ENCODE measurements around the gene TM4SF1.
A peak's percentile ranks its signal among the peaks of the same experiment; 100 is the strongest.
"Not testable (repeated sequence)": the region's sequence is repeated elsewhere in the genome, so short reads cannot be mapped to it uniquely, and the experiment has no call there.

Gene TM4SF1

DNA sequence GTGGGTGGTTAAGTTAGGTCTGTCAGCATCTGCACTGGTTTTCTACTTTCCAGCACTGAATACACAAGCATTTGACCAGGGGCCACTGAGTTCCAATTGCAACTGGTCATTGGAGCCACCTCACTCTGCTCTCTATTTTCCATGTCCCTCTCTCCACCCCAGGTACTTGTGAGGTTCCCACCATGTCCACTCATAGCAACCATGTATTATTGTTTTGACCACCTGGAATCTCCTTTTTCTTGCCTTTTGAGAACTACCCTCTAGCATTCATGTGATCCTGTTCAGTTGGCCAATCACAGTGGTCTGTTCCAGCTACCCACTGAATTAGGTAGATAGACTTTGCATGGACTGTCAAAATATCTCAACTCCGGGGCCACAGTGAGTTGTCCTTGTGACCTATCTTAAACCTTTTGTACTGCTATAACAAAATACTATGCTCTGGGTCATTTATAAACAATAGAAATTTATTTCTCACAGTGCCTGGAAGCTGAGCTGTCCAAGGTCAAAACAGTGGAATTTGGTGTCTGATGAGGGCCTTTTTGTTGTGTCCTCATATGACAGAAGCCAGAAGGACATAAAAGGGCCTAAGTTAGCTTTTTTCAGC, 23.8 kb downstream of the TM4SF1 start:
- Histone ChIP-seq H3K27me3 (ENCODE audit: control insufficient read depth in 1 of 2, insufficient read depth in 2 of 2, low read length in 2 of 2) (no peaks in the 10 kb centered on the region), H3K9ac (ENCODE audit: low read depth in 1 of 2, low read length in 2 of 2) (no peak overlapping the region), H3K4me3 (ENCODE audit: low read depth in 1 of 2, low read length in 2 of 2) (no peak overlapping the region), H3K4me1 (ENCODE audit: control insufficient read depth in 1 of 2, insufficient read depth in 2 of 2, low read length in 2 of 2) (peaks cover 0 to 12% of the 10 kb centered on the region in 2 donors), H3K27ac (ENCODE audit: low read depth, low read length) (no peak overlapping the region), H3K36me3 (ENCODE audit: control insufficient read depth in 1 of 2, insufficient read depth in 2 of 2, low read length in 2 of 2) (no peaks in the 10 kb centered on the region), H3K9me3 (ENCODE audit: control insufficient read depth in 1 of 2, low read length in 2 of 2) (no peaks in the 10 kb centered on the region)

DNA sequence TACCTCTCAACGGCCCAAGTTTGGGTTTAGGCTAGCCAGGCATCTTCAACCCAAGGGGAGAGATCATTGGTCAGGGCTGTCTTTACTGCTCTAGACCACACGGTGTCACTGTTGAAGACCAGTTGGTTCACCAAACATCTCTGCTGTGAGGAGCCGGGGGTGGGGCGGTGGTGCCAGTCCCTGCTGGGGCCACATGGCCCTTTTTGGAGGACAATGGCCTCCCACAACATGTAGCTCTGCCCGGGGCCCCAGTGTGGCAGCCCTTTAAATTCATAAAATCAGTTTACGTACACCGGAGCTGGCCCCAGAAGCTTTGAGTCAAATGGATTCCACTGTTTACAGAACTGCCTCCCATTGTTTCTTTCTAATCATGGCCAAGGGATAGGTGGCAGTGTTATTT, 24.9 kb downstream of the TM4SF1 start:
- H3K9me3 ChIP-seq (ENCODE audit: control insufficient read depth in 1 of 2, low read length in 2 of 2) = no peaks in the 10 kb centered on the region
- no peak overlapping the region for H3K9ac ChIP-seq (ENCODE audit: low read depth in 1 of 2, low read length in 2 of 2)
- no peaks in the 10 kb centered on the region for H3K27me3 ChIP-seq (ENCODE audit: control insufficient read depth in 1 of 2, insufficient read depth in 2 of 2, low read length in 2 of 2)
- no peak overlapping the region for H3K27ac ChIP-seq (ENCODE audit: low read depth, low read length)
- H3K36me3 ChIP-seq (ENCODE audit: control insufficient read depth in 1 of 2, insufficient read depth in 2 of 2, low read length in 2 of 2) = no peaks in the 10 kb centered on the region
- H3K4me3 ChIP-seq (ENCODE audit: low read depth in 1 of 2, low read length in 2 of 2) = no peak overlapping the region
- H3K4me1 ChIP-seq (ENCODE audit: control insufficient read depth in 1 of 2, insufficient read depth in 2 of 2, low read length in 2 of 2) = peaks cover 0 to 12% of the 10 kb centered on the region in 2 donors

DNA sequence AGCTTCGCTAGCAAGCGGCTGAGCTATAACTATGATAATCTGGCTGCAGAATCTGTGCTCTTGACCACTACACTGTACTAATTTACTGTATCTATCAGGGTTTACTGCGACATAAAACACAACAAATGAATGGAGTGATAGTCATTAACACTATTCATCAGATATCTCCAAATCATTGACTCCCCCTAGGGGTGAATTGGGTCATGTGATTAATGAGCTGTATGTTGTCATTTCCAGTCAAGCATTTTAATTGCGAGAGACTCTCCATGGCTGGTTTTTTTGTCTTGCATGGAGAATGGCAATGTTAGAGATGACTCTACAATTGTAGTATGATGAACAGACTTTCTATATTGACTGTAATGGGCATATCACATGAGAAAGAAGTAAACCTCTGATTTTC, 33.5 kb downstream of the TM4SF1 start:
- Histone ChIP-seq H3K4me1 (ENCODE audit: control insufficient read depth in 1 of 2, insufficient read depth in 2 of 2, low read length in 2 of 2) (peaks cover 3 to 8% of the 10 kb centered on the region in 2 donors), H3K9me3 (ENCODE audit: control insufficient read depth in 1 of 2, low read length in 2 of 2) (no peaks in the 10 kb centered on the region), H3K27me3 (ENCODE audit: control insufficient read depth in 1 of 2, insufficient read depth in 2 of 2, low read length in 2 of 2) (no peaks in the 10 kb centered on the region), H3K4me3 (ENCODE audit: low read depth in 1 of 2, low read length in 2 of 2) (no peak overlapping the region), H3K9ac (ENCODE audit: low read depth in 1 of 2, low read length in 2 of 2) (no peak overlapping the region), H3K27ac (ENCODE audit: low read depth, low read length) (no peak overlapping the region), H3K36me3 (ENCODE audit: control insufficient read depth in 1 of 2, insufficient read depth in 2 of 2, low read length in 2 of 2) (no peaks in the 10 kb centered on the region)

GRCh38 chr3:149342413-149343380, 34.8 kb downstream of the TM4SF1 start:
- H3K27ac ChIP-seq (ENCODE audit: low read depth, low read length) = no peak overlapping the region
- no peaks in the 10 kb centered on the region for H3K9me3 ChIP-seq (ENCODE audit: control insufficient read depth in 1 of 2, low read length in 2 of 2)
- H3K4me3 ChIP-seq (ENCODE audit: low read depth in 1 of 2, low read length in 2 of 2) = no peak overlapping the region
- no peaks in the 10 kb centered on the region for H3K27me3 ChIP-seq (ENCODE audit: control insufficient read depth in 1 of 2, insufficient read depth in 2 of 2, low read length in 2 of 2)
- H3K9ac ChIP-seq (ENCODE audit: low read depth in 1 of 2, low read length in 2 of 2) = no peak overlapping the region
- no peaks in the 10 kb centered on the region for H3K36me3 ChIP-seq (ENCODE audit: control insufficient read depth in 1 of 2, insufficient read depth in 2 of 2, low read length in 2 of 2)
- peaks cover 3 to 8% of the 10 kb centered on the region in 2 donors for H3K4me1 ChIP-seq (ENCODE audit: control insufficient read depth in 1 of 2, insufficient read depth in 2 of 2, low read length in 2 of 2)

DNA sequence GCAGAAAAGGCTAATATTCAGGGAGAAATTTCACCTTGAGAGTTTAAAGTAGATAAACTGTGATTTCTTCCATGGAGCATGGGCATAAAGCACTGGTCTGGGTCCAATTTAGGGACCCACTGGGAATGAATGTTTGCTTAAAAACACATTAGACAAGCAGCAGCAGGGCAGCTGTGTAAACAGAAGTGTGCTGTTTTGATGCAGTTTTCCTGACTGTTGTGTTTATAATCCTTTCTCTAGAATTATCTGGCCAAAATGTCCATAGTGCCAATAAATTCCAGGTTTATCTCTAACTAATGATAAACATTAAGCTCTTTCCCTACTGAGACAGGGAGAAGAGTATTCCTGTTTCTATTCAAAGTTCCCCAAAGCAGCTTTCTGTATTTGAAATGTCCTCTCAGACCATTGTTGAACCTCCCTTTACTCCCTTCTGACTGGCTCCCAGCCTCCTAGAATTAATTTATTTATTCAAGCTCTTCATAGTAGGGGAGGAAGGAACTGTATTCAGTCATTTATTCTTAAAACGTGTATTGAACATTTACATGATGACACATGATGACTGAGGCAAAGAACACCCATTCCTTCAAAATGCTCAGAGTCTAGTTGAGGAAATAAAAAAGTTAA, 37.0 kb downstream of the TM4SF1 start:
- peaks cover 3 to 8% of the 10 kb centered on the region in 2 donors for H3K4me1 ChIP-seq (ENCODE audit: control insufficient read depth in 1 of 2, insufficient read depth in 2 of 2, low read length in 2 of 2)
- no peaks in the 10 kb centered on the region for H3K36me3 ChIP-seq (ENCODE audit: control insufficient read depth in 1 of 2, insufficient read depth in 2 of 2, low read length in 2 of 2)
- no peaks in the 10 kb centered on the region for H3K9me3 ChIP-seq (ENCODE audit: control insufficient read depth in 1 of 2, low read length in 2 of 2)
- H3K27ac ChIP-seq (ENCODE audit: low read depth, low read length) = peak overlapping the region; percentile 27
- no peaks in the 10 kb centered on the region for H3K27me3 ChIP-seq (ENCODE audit: control insufficient read depth in 1 of 2, insufficient read depth in 2 of 2, low read length in 2 of 2)
- H3K9ac ChIP-seq (ENCODE audit: low read depth in 1 of 2, low read length in 2 of 2) = no peak overlapping the region
- H3K4me3 ChIP-seq (ENCODE audit: low read depth in 1 of 2, low read length in 2 of 2) = no peak overlapping the region

- H3K9ac ChIP-seq (ENCODE audit: low read depth in 1 of 2, low read length in 2 of 2) = no peak overlapping the region
- H3K27me3 ChIP-seq (ENCODE audit: control insufficient read depth in 1 of 2, insufficient read depth in 2 of 2, low read length in 2 of 2) = no peaks in the 10 kb centered on the region
- no peaks in the 10 kb centered on the region for H3K9me3 ChIP-seq (ENCODE audit: control insufficient read depth in 1 of 2, low read length in 2 of 2)
- no peaks in the 10 kb centered on the region for H3K36me3 ChIP-seq (ENCODE audit: control insufficient read depth in 1 of 2, insufficient read depth in 2 of 2, low read length in 2 of 2)
- no peak overlapping the region for H3K4me3 ChIP-seq (ENCODE audit: low read depth in 1 of 2, low read length in 2 of 2)
- H3K4me1 ChIP-seq (ENCODE audit: control insufficient read depth in 1 of 2, insufficient read depth in 2 of 2, low read length in 2 of 2) = peaks cover 3 to 8% of the 10 kb centered on the region in 2 donors
- peak overlapping the region; percentile 26 for H3K27ac ChIP-seq (ENCODE audit: low read depth, low read length)
These were observed 37.5 kb downstream of the TM4SF1 start for GRCh38 chr3:149339931-149340309.

DNA sequence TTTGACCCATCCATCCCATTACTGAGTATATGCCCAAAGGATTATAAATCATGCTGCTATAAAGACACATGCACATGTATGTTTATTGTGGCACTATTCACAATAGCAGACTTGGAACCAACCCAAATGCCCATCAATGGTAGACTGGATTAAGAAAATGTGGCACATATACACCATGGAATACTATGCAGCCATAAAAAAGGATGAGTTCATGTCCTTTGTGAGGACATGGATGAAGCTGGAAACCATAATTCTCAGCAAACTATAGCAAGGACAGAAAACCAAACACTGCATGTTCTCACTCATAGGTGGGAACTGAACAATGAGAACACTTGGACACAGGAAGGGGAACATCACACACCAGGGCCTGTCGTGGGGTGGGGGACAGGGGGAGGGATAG, 40.0 kb downstream of the TM4SF1 start:
- not testable (repeated sequence) for H3K27me3 ChIP-seq (ENCODE audit: control insufficient read depth in 1 of 2, insufficient read depth in 2 of 2, low read length in 2 of 2); H3K27ac ChIP-seq (ENCODE audit: low read depth, low read length)

DNA sequence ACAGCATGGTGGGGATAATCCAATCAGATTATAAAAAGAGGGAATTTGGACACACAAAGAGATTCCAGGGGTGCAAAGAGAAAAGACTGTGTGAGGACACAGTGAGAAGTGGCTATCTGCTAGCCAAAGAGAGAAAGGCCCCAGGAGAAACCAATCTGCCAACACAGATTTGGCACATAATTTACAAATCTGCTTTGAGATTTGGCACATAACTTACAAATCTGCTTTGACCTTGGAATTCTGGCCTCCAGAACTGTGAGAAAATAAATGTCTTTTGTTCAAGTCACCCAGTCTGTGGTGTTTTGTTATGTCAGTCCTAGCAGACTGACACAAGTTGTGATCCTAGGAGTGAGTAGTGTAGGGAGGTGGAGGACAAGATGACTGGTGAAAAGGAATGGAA, 40.5 kb downstream of the TM4SF1 start:
- Histone ChIP-seq H3K9ac (ENCODE audit: low read depth in 1 of 2, low read length in 2 of 2) (no peak overlapping the region), H3K4me3 (ENCODE audit: low read depth in 1 of 2, low read length in 2 of 2) (no peak overlapping the region), H3K27ac (ENCODE audit: low read depth, low read length) (no peak overlapping the region), H3K9me3 (ENCODE audit: control insufficient read depth in 1 of 2, low read length in 2 of 2) (no peaks in the 10 kb centered on the region), H3K27me3 (ENCODE audit: control insufficient read depth in 1 of 2, insufficient read depth in 2 of 2, low read length in 2 of 2) (no peaks in the 10 kb centered on the region), H3K36me3 (ENCODE audit: control insufficient read depth in 1 of 2, insufficient read depth in 2 of 2, low read length in 2 of 2) (no peaks in the 10 kb centered on the region), H3K4me1 (ENCODE audit: control insufficient read depth in 1 of 2, insufficient read depth in 2 of 2, low read length in 2 of 2) (peaks cover 3 to 8% of the 10 kb centered on the region in 2 donors)

More for the DNA sequence above, 40.0 kb downstream of the TM4SF1 start:
- H3K9me3 ChIP-seq (ENCODE audit: control insufficient read depth in 1 of 2, low read length in 2 of 2); H3K9ac ChIP-seq (ENCODE audit: low read depth in 1 of 2, low read length in 2 of 2); H3K4me3 ChIP-seq (ENCODE audit: low read depth in 1 of 2, low read length in 2 of 2); H3K4me1 ChIP-seq (ENCODE audit: control insufficient read depth in 1 of 2, insufficient read depth in 2 of 2, low read length in 2 of 2); H3K36me3 ChIP-seq (ENCODE audit: control insufficient read depth in 1 of 2, insufficient read depth in 2 of 2, low read length in 2 of 2): not testable (repeated sequence)

GRCh38 chr3:149333176-149333859, 44.1 kb downstream of the TM4SF1 start, which contains the start of gene TM4SF18:
Gene TM4SF18, minus strand, starts transcription at chr3:149333636. Its CDS starts 254 bp downstream, at chr3:149333382.
- H3K4me1 ChIP-seq (ENCODE audit: control insufficient read depth in 1 of 2, insufficient read depth in 2 of 2, low read length in 2 of 2) = no peaks in the 10 kb centered on the region
- peak within 1 kb of the TSS; percentile 33 for H3K27ac ChIP-seq (ENCODE audit: low read depth, low read length)
- H3K27me3 ChIP-seq (ENCODE audit: control insufficient read depth in 1 of 2, insufficient read depth in 2 of 2, low read length in 2 of 2) = no peaks in the 10 kb centered on the region
- no peak within 1 kb of the TSS for H3K4me3 ChIP-seq (ENCODE audit: low read depth in 1 of 2, low read length in 2 of 2)
- no peak within 1 kb of the TSS for H3K9ac ChIP-seq (ENCODE audit: low read depth in 1 of 2, low read length in 2 of 2)
- no peaks in the 10 kb centered on the region for H3K36me3 ChIP-seq (ENCODE audit: control insufficient read depth in 1 of 2, insufficient read depth in 2 of 2, low read length in 2 of 2)
- H3K9me3 ChIP-seq (ENCODE audit: control insufficient read depth in 1 of 2, low read length in 2 of 2) = no peaks in the 10 kb centered on the region
